ENCODE data around the gene KRT78.
"Not testable (repeated sequence)": the region's sequence is repeated elsewhere in the genome, so short reads cannot be mapped to it uniquely, and the experiment has no call there.

Gene KRT78

GRCh38 chr12:52848661-52849255 lies at the start of gene KRT78:
Gene KRT78 (minus strand): TSS chr12:52848994. CDS start chr12:52848930, 64 bp downstream.
- DNase-seq, result no peak

- no peak for DNase-seq
Observed at GRCh38 chr12:52896190-52897100, 47.7 kb upstream of the KRT78 start.

DNA sequence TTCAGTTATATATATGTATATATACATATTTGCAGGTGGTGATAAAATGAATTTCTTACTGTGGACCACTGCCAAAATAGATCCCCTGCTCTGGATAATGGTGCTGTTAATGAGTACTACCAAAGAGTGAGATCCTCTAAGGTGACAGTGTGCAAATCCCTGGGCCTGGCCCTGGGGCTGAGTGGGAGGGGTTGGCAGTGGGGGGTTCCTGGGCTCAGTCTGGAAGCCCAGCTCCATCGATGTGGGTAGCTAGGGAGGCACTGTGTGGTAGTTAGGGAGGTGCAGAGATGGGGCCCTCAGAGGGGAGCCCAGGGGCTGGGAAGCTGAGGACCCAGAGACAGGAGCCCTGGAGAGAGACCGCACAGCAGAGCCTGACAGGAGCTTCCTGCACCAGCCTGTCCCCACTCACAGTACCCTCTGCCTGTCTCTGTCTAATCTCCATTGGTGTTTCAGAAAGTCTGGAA lies 47.0 kb upstream of the KRT78 start:
- no peak for DNase-seq

- DNase-seq, result no peak
Observed at GRCh38 chr12:52892974-52893373, 44.2 kb upstream of the KRT78 start.

DNA sequence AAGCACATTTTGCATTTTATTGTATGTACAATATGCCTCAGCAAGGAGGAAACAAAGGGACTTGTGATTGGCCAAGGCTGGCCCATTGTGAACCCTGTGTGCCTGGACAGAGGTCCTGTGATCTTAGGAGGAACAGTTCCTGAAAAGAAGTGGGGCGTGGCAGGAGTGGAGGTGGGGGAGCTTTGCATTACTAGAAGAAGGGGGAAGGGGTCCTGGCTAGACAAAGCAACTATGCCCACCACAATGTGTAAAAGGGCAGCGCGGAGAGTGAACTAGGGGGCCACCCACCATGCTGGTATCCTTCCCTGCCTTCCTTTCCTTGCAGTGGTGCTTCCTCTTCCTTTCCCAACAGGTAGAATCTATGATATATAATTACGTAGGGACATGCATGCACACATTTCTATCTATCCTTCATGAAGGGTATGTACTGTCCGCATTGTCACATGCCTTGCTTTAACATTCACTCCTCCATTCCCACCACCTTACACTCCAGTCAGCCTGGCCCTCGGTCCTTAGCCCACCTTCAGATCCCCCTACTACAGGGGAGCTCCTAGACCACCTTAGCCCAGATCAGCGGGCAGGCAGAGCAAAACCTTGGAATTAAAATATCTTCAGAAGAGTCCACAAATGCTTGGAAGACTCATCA lies 43.5 kb upstream of the KRT78 start:
- DNase-seq, result no peak

- no peak for DNase-seq
Observed at GRCh38 chr12:52891044-52891443, 42.2 kb upstream of the KRT78 start.

- DNase-seq, result no peak
Observed at GRCh38 chr12:52890417-52890816, 41.6 kb upstream of the KRT78 start.

DNA sequence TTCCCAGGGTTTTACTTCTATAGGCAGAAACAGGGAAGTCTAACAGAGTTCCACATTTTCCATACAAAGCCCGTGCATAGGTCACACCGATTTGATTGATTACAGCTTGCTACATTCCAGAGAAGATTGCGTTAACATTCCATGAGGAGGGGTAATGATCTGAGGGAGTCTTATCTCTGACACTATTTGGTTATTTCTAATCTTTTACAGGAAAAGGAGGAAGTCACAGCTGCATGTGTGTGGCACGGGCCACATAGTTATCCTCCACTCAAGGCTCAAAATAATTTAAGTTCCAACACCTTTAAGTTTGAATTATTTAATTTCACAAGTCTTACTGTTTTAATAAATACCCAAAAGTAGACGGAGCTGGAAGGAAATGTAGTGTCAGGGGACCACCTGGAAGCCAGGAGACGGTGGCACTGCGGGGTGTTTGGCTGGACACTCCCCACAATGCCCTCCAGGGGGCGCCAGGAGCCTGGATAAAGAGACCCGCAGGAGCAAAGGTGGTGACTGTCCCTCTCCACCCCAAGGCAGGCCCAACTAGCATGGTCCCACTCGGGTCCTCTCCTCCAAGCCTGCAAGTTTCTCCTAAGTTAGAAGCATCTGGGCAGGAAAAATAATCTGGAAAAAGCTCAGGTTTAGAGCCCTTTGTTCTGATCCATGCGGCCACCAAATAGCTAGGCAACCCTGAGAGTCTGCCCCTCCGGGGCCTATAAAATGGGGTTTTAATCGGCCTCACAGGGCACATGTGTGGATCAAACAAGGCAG lies 35.9 kb upstream of the KRT78 start:
- DNase-seq, result peak; percentile 33

- DNase-seq, result not testable (repeated sequence)
Observed at GRCh38 chr12:52880499-52880898, 31.7 kb upstream of the KRT78 start.

DNA sequence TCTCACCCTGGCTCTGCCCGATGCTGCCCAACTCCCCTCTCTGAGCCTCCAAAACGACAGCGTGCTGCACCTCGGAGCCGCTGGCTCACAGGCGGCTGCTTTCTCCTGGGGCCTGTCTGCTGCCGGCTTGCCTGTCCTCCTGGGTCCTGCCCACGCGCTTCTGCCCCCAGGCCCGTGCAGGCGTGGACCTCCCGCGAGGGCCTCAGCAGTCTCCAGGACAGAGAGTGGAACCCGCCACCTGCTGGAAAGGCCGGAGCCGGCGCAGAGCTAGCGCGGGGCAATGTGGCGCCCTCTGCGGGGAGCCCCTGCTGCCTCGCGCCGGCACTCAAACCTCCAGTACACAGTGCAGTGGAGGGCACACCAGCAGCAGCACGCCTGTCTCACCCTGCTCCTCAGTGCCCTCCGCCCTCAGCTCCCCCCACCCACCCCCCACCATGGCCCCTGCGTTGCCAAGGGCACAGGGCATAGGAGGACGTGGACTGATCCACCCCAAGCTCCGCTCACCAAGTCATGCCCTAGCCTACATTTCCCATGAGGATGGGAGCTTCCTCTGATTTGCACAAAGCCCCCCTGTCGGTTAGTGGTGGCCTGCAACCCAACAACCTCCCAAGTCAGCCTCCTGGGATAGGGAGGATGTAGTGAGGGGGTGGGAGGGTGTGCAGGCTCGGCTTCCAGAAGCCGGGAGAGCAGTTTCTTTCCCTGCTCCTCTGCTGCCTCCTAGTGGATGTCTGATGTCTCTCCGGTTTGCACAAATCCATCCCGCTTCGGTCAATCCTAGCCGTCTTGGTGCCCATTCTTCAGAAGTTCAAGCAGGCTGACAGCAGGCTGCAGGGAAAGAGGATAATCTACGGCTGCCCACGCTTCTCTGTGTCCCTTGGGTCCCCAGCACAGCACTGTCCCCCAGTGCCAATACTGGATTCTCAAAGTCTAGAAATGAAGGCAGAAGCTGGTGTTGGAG lies 30.9 kb upstream of the KRT78 start:
- peak; percentile 59 for DNase-seq

- no peak for DNase-seq
Observed at GRCh38 chr12:52878507-52879393, 30.0 kb upstream of the KRT78 start.

- DNase-seq, result no peak
Observed at GRCh38 chr12:52877242-52877641, 28.4 kb upstream of the KRT78 start.

GRCh38 chr12:52876372-52876771 lies 27.6 kb upstream of the KRT78 start:
- no peak for DNase-seq

DNA sequence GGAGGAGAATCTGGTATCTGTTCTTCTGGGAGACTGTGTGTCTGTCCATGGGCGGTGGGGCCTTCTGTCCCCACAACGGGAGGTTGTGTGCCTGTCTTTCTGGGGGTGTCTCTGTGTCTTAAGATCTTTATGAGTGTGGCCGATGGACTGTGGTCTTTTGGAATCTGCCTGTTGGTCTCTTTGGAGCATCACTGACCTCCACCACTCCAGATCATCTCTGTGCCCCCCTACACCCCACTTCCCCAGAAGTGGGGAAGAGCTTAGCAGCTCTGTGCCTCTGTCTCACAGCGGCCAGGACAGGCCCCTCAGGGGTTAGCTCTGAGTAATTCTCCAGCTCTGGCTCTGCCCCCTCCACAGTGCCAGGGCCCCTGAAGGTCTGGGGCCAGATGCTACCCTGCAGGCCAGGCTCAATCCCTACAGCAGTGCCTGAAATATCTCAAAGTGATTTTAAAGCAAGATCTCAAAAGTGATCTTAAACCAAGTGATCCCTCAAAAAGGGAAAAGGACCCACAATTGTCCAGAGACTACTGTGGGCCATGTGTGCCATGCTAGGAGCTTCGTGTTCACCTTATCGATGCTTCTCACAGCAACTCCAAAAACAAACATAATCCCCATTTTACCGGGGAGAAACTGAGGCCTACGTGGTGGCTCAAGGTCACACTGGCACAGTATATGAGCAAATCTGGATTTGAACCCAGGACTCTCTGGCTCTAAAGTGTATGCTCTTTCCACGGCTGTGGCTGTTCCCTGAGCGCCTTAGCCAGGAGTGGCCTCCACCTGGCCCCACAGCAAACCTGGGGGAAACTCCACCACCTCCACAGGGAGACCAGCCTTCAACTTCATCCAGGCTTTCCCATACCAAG lies 26.0 kb upstream of the KRT78 start:
- no peak for DNase-seq

DNA sequence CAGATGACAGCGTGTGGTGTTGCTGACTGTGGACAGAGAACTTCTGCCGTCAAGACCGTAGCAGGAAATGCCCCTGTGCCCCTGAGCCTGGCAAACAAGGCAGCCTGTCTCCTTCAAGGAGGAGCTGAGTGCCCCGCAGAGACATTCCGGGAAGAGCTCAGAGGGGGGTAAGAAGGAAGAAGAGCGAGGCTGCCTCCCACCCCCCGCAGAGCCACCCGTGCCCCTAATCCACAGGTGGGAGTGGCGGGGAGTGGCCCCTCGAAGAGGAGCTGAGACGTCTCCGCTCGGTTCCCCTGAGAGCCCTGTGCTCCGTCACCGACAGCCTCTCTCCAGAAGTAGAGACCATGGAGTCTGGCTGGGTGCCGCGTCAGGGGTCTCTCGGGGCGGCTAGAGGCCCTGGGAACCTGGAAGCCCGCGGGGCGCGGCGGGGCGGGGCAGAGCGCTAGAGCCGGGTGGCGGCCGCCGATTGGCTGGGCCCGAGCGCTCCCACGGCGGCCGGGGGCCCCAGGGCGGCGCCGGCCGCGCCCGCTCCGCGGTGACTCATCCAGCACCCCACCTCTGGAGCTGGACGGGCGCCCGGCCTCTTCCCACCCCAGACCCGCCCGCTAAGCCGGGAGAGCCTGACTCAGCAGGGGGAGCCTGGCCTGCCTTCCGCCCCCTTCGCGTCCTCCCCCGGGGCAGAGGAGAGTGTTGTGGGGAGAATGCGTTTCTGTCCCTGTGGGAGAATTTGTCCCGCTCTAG lies 25.2 kb upstream of the KRT78 start:
- DNase-seq, result no peak

DNA sequence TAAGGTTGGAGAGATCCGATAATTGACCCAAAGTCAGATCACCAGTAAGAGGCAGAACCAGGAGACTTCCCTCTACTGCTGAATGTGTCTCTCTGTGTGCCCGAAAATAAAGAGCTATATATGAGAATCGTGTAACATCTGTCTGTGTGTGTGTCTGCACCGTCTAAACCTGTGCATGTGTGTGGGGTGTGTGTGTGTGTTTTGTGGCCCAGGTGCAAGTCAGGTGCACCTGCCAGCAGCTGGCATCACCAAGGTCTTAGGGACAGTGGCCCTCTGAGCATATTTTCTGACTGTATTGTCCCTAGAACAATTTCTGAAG lies 24.7 kb upstream of the KRT78 start:
- DNase-seq, result no peak

- DNase-seq, result no peak
Observed at GRCh38 chr12:52872644-52873389, 24.0 kb upstream of the KRT78 start.

DNA sequence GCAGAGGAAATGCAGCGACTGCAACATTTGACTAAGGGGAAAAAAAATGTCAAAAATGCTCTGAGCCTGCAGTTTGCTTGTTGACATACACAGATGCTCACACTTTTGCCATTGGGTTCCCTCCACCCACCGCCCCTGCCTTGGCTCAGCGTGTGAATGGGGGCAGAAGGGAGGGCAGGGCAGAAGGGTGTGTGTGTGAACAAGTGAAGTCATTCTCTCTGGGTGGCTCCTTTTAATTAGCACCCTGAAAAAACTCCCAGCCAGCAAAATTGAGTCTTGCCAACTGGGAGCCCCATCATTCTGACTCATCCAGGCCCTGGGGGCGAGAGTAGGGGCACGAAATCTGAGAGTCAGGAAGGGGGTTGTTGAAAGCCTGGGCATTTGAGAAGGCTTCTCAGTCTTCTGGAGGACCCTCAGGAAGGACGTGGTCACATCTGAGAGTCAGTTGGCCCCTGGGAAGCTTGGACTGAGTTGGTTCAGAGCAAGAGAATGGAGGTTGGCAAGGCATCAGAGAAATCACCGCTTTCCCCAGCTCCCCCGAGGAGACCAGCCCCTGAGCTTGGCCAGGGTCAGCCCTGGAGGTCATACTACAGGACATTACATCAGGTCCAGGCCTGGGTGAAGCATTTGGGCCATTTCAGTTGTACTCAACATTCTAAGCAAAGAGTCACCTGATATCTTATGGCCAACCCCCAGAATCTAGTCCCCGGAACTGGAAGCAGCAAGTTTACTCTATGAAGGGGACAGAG lies 22.7 kb upstream of the KRT78 start:
- no peak for DNase-seq

Measured in NCI-H187 treated with DMSO at 0.1 percent for 48 hours (cell line).